Measurements from ENCODE around the gene GCSH. TPM values are rescaled to one million over a fixed set of nuclear protein-coding genes. Genes with fewer than 3 reads are reported as not detected.
A peak's percentile ranks its signal among the peaks of the same experiment; 100 is the strongest.

The GCSH gene
- total RNA-seq (ENCODE audit: low replicate concordance) = 36.2 and 84.3 TPM in 2 replicates

GRCh38 chr16:81095953-81096714 is at the start of gene GCSH:
Gene GCSH (minus strand): TSS chr16:81096395. CDS start chr16:81096278, 117 bp downstream.
- no peak for TF ChIP-seq CTCF (IDR thresholded peaks at IDR 0.05; ENCODE audit: insufficient read depth, low read length)
- peak within 1 kb of the TSS; percentile 76 for H3K4me3 ChIP-seq (ENCODE audit: low read depth, low read length)
- DNase-seq (ENCODE audit: low read depth) = peak; percentile 97

- H3K4me3 ChIP-seq (ENCODE audit: low read depth, low read length) = no peak overlapping the region
- TF ChIP-seq CTCF (IDR thresholded peaks at IDR 0.05; ENCODE audit: insufficient read depth, low read length) = no peak
Measured at GRCh38 chr16:81143921-81144471, 47.8 kb upstream of the GCSH start.

GRCh38 chr16:81142864-81143263 is 46.7 kb upstream of the GCSH start:
- H3K4me3 ChIP-seq (ENCODE audit: low read depth, low read length) = no peak overlapping the region
- no peak for TF ChIP-seq CTCF (IDR thresholded peaks at IDR 0.05; ENCODE audit: insufficient read depth, low read length)

More at GRCh38 chr16:81143921-81144471, 47.8 kb upstream of the GCSH start:
- DNase-seq (ENCODE audit: low read depth) = no peak

GRCh38 chr16:81140930-81141780 is 45.0 kb upstream of the GCSH start:
- peak; percentile 18 for TF ChIP-seq CTCF (IDR thresholded peaks at IDR 0.05; ENCODE audit: insufficient read depth, low read length)
- H3K4me3 ChIP-seq (ENCODE audit: low read depth, low read length) = no peak overlapping the region
- DNase-seq (ENCODE audit: low read depth) = no peak

More at GRCh38 chr16:81142864-81143263, 46.7 kb upstream of the GCSH start:
- no peak for DNase-seq (ENCODE audit: low read depth)

GRCh38 chr16:81138831-81139557 is 42.8 kb upstream of the GCSH start:
- no peak overlapping the region for H3K4me3 ChIP-seq (ENCODE audit: low read depth, low read length)
- TF ChIP-seq CTCF (IDR thresholded peaks at IDR 0.05; ENCODE audit: insufficient read depth, low read length) = no peak
- DNase-seq (ENCODE audit: low read depth) = peak; percentile 35

- TF ChIP-seq CTCF (IDR thresholded peaks at IDR 0.05; ENCODE audit: insufficient read depth, low read length) = no peak
- DNase-seq (ENCODE audit: low read depth) = no peak
- H3K4me3 ChIP-seq (ENCODE audit: low read depth, low read length) = no peak overlapping the region
Measured at GRCh38 chr16:81137754-81138153, 41.6 kb upstream of the GCSH start.
